Neutrophil (primary cell): ENCODE measurements around the gene SPTBN1.
"Not testable (repeated sequence)": the region's sequence is repeated elsewhere in the genome, so short reads cannot be mapped to it uniquely, and the experiment has no call there.

Experiments used
- H3K27ac ChIP-seq: fragments of 200-600 bp; sonication (generic); 2 replicates; pipeline ENCODE4 v1.5.1; 2016; ENCODE audit warnings: mild to moderate bottlenecking, moderate library complexity
- H3K27me3 ChIP-seq: fragments of 200-600 bp; sonication (generic); 2 replicates; pipeline ENCODE4 v1.6.0; 2016; ENCODE audit warnings: mild to moderate bottlenecking
- H3K36me3 ChIP-seq: fragments of 200-600 bp; sonication (generic); 2 replicates; pipeline ENCODE4 v1.5.1; 2017
- H3K4me1 ChIP-seq, 2 experiments: fragments of 200-600 bp in 1 of 2; sonication (generic) in 1 of 2; 1 replicate in 1 of 2; 2 replicates in 1 of 2; pipeline versions ENCODE4 v1.5.1 to v1.6.1; 2013 to 2016; ENCODE audit warnings: low read depth in 1 of 2, low read length in 1 of 2, mild to moderate bottlenecking in 1 of 2, moderate library complexity in 1 of 2; ENCODE audit not compliant: control insufficient read depth in 1 of 2, insufficient read depth in 1 of 2
- H3K4me3 ChIP-seq, 2 experiments: fragments of 200-600 bp in 1 of 2; sonication (generic) in 1 of 2; 1 replicate in 1 of 2; 2 replicates in 1 of 2; pipeline ENCODE4 v1.5.1; 2013 to 2016; ENCODE audit warnings: low read depth in 1 of 2, low read length in 1 of 2, mild to moderate bottlenecking in 1 of 2, moderate library complexity in 1 of 2
- H3K9me3 ChIP-seq: fragments of 200-600 bp; sonication (generic); 2 replicates; pipeline ENCODE4 v1.5.1; 2016
- TF ChIP-seq, protein P1 (sequence below): fragments of 200-600 bp; sonication (generic); IDR thresholded peaks from 2 replicates; pipeline ENCODE4 v1.5.1; 2016; ENCODE audit warnings: antibody characterized with exemption

Gene SPTBN1

GRCh38 chr2:54502731-54503130, 46.6 kb downstream of the SPTBN1 start:
- Histone ChIP-seq H3K27ac (no peak overlapping the region), H3K27me3 (no peaks in the 10 kb centered on the region)

GRCh38 chr2:54503192-54503591, 47.1 kb downstream of the SPTBN1 start:
- no peaks in the 10 kb centered on the region for H3K27me3 ChIP-seq
- no peak overlapping the region for H3K27ac ChIP-seq
- no peak overlapping the region for H3K4me3 ChIP-seq
- no peaks in the 10 kb centered on the region for H3K4me1 ChIP-seq
- TF ChIP-seq, protein P1, sequence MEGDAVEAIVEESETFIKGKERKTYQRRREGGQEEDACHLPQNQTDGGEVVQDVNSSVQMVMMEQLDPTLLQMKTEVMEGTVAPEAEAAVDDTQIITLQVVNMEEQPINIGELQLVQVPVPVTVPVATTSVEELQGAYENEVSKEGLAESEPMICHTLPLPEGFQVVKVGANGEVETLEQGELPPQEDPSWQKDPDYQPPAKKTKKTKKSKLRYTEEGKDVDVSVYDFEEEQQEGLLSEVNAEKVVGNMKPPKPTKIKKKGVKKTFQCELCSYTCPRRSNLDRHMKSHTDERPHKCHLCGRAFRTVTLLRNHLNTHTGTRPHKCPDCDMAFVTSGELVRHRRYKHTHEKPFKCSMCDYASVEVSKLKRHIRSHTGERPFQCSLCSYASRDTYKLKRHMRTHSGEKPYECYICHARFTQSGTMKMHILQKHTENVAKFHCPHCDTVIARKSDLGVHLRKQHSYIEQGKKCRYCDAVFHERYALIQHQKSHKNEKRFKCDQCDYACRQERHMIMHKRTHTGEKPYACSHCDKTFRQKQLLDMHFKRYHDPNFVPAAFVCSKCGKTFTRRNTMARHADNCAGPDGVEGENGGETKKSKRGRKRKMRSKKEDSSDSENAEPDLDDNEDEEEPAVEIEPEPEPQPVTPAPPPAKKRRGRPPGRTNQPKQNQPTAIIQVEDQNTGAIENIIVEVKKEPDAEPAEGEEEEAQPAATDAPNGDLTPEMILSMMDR: no peak
- no peaks in the 10 kb centered on the region for H3K36me3 ChIP-seq
- no peaks in the 10 kb centered on the region for H3K9me3 ChIP-seq

More at GRCh38 chr2:54502731-54503130, 46.6 kb downstream of the SPTBN1 start:
- Histone ChIP-seq H3K36me3 (no peaks in the 10 kb centered on the region), H3K4me1 (no peaks in the 10 kb centered on the region), H3K9me3 (no peaks in the 10 kb centered on the region), H3K4me3 (no peak overlapping the region)
- TF ChIP-seq, protein P1: no peak

- TF ChIP-seq, protein P1: no peak
- Histone ChIP-seq H3K27me3 (no peaks in the 10 kb centered on the region), H3K36me3 (no peaks in the 10 kb centered on the region), H3K4me1 (no peaks in the 10 kb centered on the region), H3K9me3 (no peaks in the 10 kb centered on the region), H3K27ac (no peak overlapping the region), H3K4me3 (no peak overlapping the region)
Measured at GRCh38 chr2:54503828-54504227, 47.7 kb downstream of the SPTBN1 start.

- H3K27me3 ChIP-seq: no peaks in the 10 kb centered on the region
- no peaks in the 10 kb centered on the region for H3K4me1 ChIP-seq
- no peaks in the 10 kb centered on the region for H3K9me3 ChIP-seq
- H3K27ac ChIP-seq: no peak overlapping the region
- TF ChIP-seq, protein P1: no peak
- H3K4me3 ChIP-seq: no peak overlapping the region
- no peaks in the 10 kb centered on the region for H3K36me3 ChIP-seq
Measured at GRCh38 chr2:54504866-54505265, 48.7 kb downstream of the SPTBN1 start.

GRCh38 chr2:54508541-54508940, 52.4 kb downstream of the SPTBN1 start:
- TF ChIP-seq, protein P1: no peak
- Histone ChIP-seq H3K27ac (no peak overlapping the region), H3K27me3 (no peaks in the 10 kb centered on the region), H3K4me3 (no peak overlapping the region), H3K4me1 (no peaks in the 10 kb centered on the region), H3K9me3 (no peaks in the 10 kb centered on the region), H3K36me3 (no peaks in the 10 kb centered on the region)

- H3K27me3 ChIP-seq, H3K4me3 ChIP-seq, H3K27ac ChIP-seq, H3K4me1 ChIP-seq, H3K36me3 ChIP-seq, H3K9me3 ChIP-seq: not testable (repeated sequence)
Measured at GRCh38 chr2:54509043-54509442, 52.9 kb downstream of the SPTBN1 start.
